A549 (cell line): ENCODE data around the gene HDDC3. TPM values are rescaled to one million over a fixed set of nuclear protein-coding genes. Genes with fewer than 3 reads are reported as not detected.

Experiments used
- ATAC-seq, 2 experiments: fragments of 200-7000 bp in 1 of 2; fragments of >200 bp in 1 of 2; cut with Nextera tagmentation in 1 of 2; cut with Tn5 transposase in 1 of 2; 3 replicates each; pipeline versions ENCODE4 v1.8.0 to v1.9.1; 2018 to 2020; ENCODE audit warnings: mild to moderate bottlenecking in 1 of 2, moderate library complexity in 1 of 2
- CTCF ChIA-PET: fragments of 300-600 bp; sonication (Branson Sonifier 250); formaldehyde crosslinking; extraction: SDS; loops from one replicate; lab custom pipeline; 2021; ENCODE audit warnings: antibody characterized with exemption, inconsistent platforms; lab: Yijun Ruan, JAX
- POLR2A ChIA-PET: fragments of 350-600 bp; formaldehyde crosslinking; extraction: SDS; loops from one replicate; lab custom pipeline; 2021; ENCODE audit warnings: antibody characterized with exemption, inconsistent platforms; lab: Yijun Ruan, JAX
- DNase-seq, 2 experiments: peaks; one replicate each; pipeline versions ENCODE4 v3.0.0 to v3.0.0-alpha.2; 2011 to 2016; ENCODE audit warnings: low read depth in 1 of 2, low spot score in 1 of 2
- FAIRE-seq: peaks from 2 replicates; lab custom pipeline; 2011; peaks lifted over from hg19 to GRCh38; lab: Jason Lieb, UNC
- H3K27ac ChIP-seq, 2 experiments: fragments of >200 bp; sonication (Bioruptor Twin); formaldehyde crosslinking; 3 replicates each; pipeline ENCODE4 v1.5.1; 2016 to 2017
- H3K4me1 ChIP-seq: fragments of >200 bp; sonication (Bioruptor Twin); formaldehyde crosslinking; 3 replicates; pipeline ENCODE4 v1.6.1; 2016
- H3K4me2 ChIP-seq: fragments of >200 bp; sonication (Bioruptor Twin); formaldehyde crosslinking; 3 replicates; pipeline ENCODE4 v1.6.1; 2016
- H3K4me3 ChIP-seq: fragments of >200 bp; sonication (Bioruptor Twin); formaldehyde crosslinking; 3 replicates; pipeline ENCODE4 v1.5.1; 2016
- H3K9me3 ChIP-seq: fragments of >200 bp; sonication (Bioruptor Twin); formaldehyde crosslinking; 3 replicates; pipeline ENCODE4 v1.6.1; 2016
- CEBPB ChIP-seq, 2 experiments: fragments of >200 bp in 1 of 2; sonication (Bioruptor Twin) in 1 of 2; formaldehyde crosslinking in 1 of 2; IDR thresholded peaks; 2 replicates each; pipeline ENCODE4 v1.6.1; 2012 to 2016
- CHD4 ChIP-seq: fragments of 200-600 bp; sonication (generic); IDR thresholded peaks from 2 replicates; pipeline ENCODE4 v1.6.1; 2016; ENCODE audit warnings: antibody characterized with exemption, mild to moderate bottlenecking, borderline replicate concordance
- CTCF ChIP-seq: fragments of >200 bp; sonication (Bioruptor Twin); formaldehyde crosslinking; IDR thresholded peaks from 3 replicates; pipeline ENCODE4 v1.5.1; 2016
- E2F6 ChIP-seq: IDR thresholded peaks from 2 replicates; pipeline ENCODE4 v1.6.1; 2012; ENCODE audit warnings: low read depth, borderline replicate concordance
- EHMT2 ChIP-seq: fragments of 200-600 bp; sonication (generic); IDR thresholded peaks from 2 replicates; pipeline ENCODE4 v1.6.1; 2016; ENCODE audit warnings: antibody characterized with exemption, low read depth, mild to moderate bottlenecking, moderate library complexity
- ESRRA ChIP-seq: fragments of 150-350 bp; IDR thresholded peaks from 2 replicates; pipeline ENCODE4 v1.6.1; 2014; ENCODE audit warnings: mild to moderate bottlenecking, low read length, borderline replicate concordance
- FOXS1 ChIP-seq: fragments of 250-450 bp; sonication (Bioruptor Pico); IDR thresholded peaks from 2 replicates; pipeline ENCODE4 v1.5.0; 2020; ENCODE audit warnings: mild to moderate bottlenecking, moderate library complexity
- HEYL ChIP-seq: fragments of 250-450 bp; sonication (Bioruptor Pico); IDR thresholded peaks from 2 replicates; pipeline ENCODE4 v1.8.0; 2021; ENCODE audit warnings: mild to moderate bottlenecking, moderate library complexity
- HOXB13 ChIP-seq: fragments of 250-450 bp; sonication (Bioruptor Pico); IDR thresholded peaks from 2 replicates; pipeline ENCODE4 v1.5.0; 2020; ENCODE audit warnings: low read depth, mild to moderate bottlenecking, moderate library complexity
- KDM1A ChIP-seq: fragments of 200-600 bp; sonication (generic); IDR thresholded peaks from 2 replicates; pipeline ENCODE4 v1.6.1; 2016; ENCODE audit warnings: low read depth, mild to moderate bottlenecking
- NFE2L2 ChIP-seq: fragments of 150-350 bp; conservative IDR thresholded peaks from 2 replicates; pipeline ENCODE4 v1.6.1; 2014; ENCODE audit warnings: low read length
- NPAS2 ChIP-seq: fragments of 250-450 bp; sonication (Bioruptor Pico); IDR thresholded peaks from 2 replicates; pipeline ENCODE4 v1.8.0; 2022; ENCODE audit warnings: mild to moderate bottlenecking, moderate library complexity, borderline replicate concordance
- NR3C1 ChIP-seq: fragments of >200 bp; sonication (Bioruptor Twin); formaldehyde crosslinking; IDR thresholded peaks from 3 replicates; pipeline ENCODE4 v1.6.1; 2017
- PHF8 ChIP-seq: fragments of 200-600 bp; sonication (generic); IDR thresholded peaks from 2 replicates; pipeline ENCODE4 v1.6.1; 2016; ENCODE audit warnings: low read depth, mild to moderate bottlenecking, antibody characterized with exemption, moderate library complexity, borderline replicate concordance
- POLR2AphosphoS2 ChIP-seq: conservative IDR thresholded peaks from 2 replicates; pipeline ENCODE4 v1.6.1; 2012; ENCODE audit warnings: low read length, improper control_type of control experiment, inconsistent platforms
- REST ChIP-seq: fragments of 200-600 bp; sonication (generic); IDR thresholded peaks from 2 replicates; pipeline ENCODE4 v1.6.1; 2016; ENCODE audit warnings: antibody characterized with exemption, mild to moderate bottlenecking, moderate library complexity
- SMC3 ChIP-seq: fragments of >200 bp; sonication (Bioruptor Twin); formaldehyde crosslinking; IDR thresholded peaks from 3 replicates; pipeline ENCODE4 v1.6.1; 2018; ENCODE audit warnings: inconsistent platforms
- ZNF302 ChIP-seq: fragments of 250-450 bp; sonication (Bioruptor Pico); IDR thresholded peaks from 2 replicates; pipeline ENCODE4 v1.9.0; 2021; ENCODE audit warnings: inconsistent platforms, mild to moderate bottlenecking, moderate library complexity
- ZSCAN20 ChIP-seq: fragments of 250-450 bp; sonication (Bioruptor Pico); IDR thresholded peaks from 2 replicates; pipeline ENCODE4 v1.8.0; 2022; ENCODE audit warnings: mild to moderate bottlenecking, moderate library complexity
- WGBS: methylation state at CpG from one replicate; pipeline ENCODE4 v1.1.6; 2017; ENCODE audit errors: missing lambda C conversion rate; 5-methylcytosine and 5-hydroxymethylcytosine counted together
- polyA plus RNA-seq, 4 experiments: library from polyadenylated mRNA; depleted of rRNA in 3 of 4; stranded (reverse); fragments of >200 nt; fragmentation: RNase III in 1 of 4; extraction: RNeasy Plus Mini Kit Qiagen cat#74134 plus additional on column Dnase treatment in 1 of 4; gene quantifications; 2 replicates in 3 of 4; 3 replicates in 1 of 4; pipeline ENCODE4 v1.2.3, GENCODE V29; 2011 to 2017

HDDC3 gene
- polyA plus RNA-seq, 2 of the 4 experiments (the other 2 are of a cell fraction), result 26.1 to 31.9 TPM

DNA sequence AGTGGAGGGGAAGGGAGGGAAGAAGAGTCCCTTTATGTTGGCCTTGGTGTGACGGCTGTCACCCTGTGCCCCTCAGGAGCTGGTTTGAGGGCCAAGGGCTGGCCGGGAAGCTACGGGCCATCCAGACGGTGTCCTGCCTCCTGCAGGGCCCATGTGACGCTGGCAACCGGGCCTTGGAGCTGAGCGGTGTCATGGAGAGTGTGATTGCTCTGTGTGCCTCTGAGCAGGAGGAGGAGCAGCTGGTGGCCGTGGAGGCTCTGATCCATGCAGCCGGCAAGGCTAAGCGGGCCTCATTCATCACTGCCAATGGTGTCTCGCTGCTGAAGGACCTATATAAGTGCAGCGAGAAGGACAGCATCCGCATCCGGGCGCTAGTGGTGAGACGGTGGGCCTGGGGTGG is 14.2 kb upstream of the HDDC3 start:
- H3K9me3 ChIP-seq, result no peaks in the 10 kb centered on the region
- ATAC-seq, result no peak; a peak in 1 of 6 replicates
- H3K4me3 ChIP-seq, result no peak overlapping the region
- TF ChIP-seq HOXB13 (no peak), CEBPB (IDR thresholded peaks at IDR 0.05) (no peak), CTCF (no peak), NPAS2 (CRISPR knock-in tag) (no peak), HEYL (CRISPR knock-in tag) (no peak), NFE2L2 (no peak), ESRRA (no peak), CHD4 (no peak), FOXS1 (CRISPR knock-in tag) (no peak)
- H3K27ac ChIP-seq, result no peak overlapping the region
- FAIRE-seq, result no peak
- POLR2A ChIA-PET, result interaction anchor here (0.6 to 2.0 kb wide), 3 partner anchors 8 to 1898 kb away, joined by 3 to 5 read pairs (median 5); partner anchors contain the start of genes RCCD1 and UNC45A
- 96% methylated on average over 12 of the region's 16 CpGs for WGBS
- peaks cover 11% of the 10 kb centered on the region for H3K4me1 ChIP-seq
- DNase-seq, result no peak
- CTCF ChIA-PET, result interaction anchor here (0.6 to 25.4 kb wide), 10 partner anchors 8 to 627 kb away, joined by 3 to 536 read pairs (median 5); partner anchors contain the start of genes HDDC3, RCCD1, UNC45A and VPS33B
- H3K4me2 ChIP-seq, result no peak overlapping the region

- Histone ChIP-seq H3K27ac (no peak overlapping the region), H3K4me2 (no peak overlapping the region), H3K4me3 (no peak overlapping the region), H3K9me3 (no peaks in the 10 kb centered on the region), H3K4me1 (peaks cover 11% of the 10 kb centered on the region)
- ChIA-PET POLR2A (no interaction called here), CTCF (interaction anchor here (0.5 to 25.4 kb wide), 10 partner anchors 7 to 652 kb away, joined by 3 to 536 read pairs (median 3); partner anchors contain the start of genes HDDC3, RCCD1 and UNC45A)
- no peak for DNase-seq
- 95% methylated on average over 7 of the region's 7 CpGs for WGBS
- TF ChIP-seq ZSCAN20 (CRISPR knock-in tag), result no peak
- no peak for TF ChIP-seq E2F6
- no peak for TF ChIP-seq KDM1A
- no peak for TF ChIP-seq NR3C1
- TF ChIP-seq PHF8, result no peak
- no peak for TF ChIP-seq ZNF302 (CRISPR knock-in tag)
- no peak for TF ChIP-seq SMC3
- no peak for TF ChIP-seq EHMT2
- no peak for TF ChIP-seq REST
- TF ChIP-seq POLR2AphosphoS2, result no peak
- ATAC-seq, result no peak
- no peak for FAIRE-seq
These were observed 12.7 kb upstream of the HDDC3 start for GRCh38 chr15:90945091-90945490.
